Measurements from ENCODE around the gene SRRM4. TPM values are rescaled to one million over a fixed set of nuclear protein-coding genes. Genes with fewer than 3 reads are reported as not detected.
"Not testable (repeated sequence)": the region's sequence is repeated elsewhere in the genome, so short reads cannot be mapped to it uniquely, and the experiment has no call there.

The SRRM4 gene
- polyA plus RNA-seq, 12 donors: 0.12 to 1.2 (median 0.26) TPM; not detected in 1

- DNase-seq: not testable (repeated sequence)
These were observed 26.9 kb downstream of the SRRM4 start for GRCh38 chr12:119008273-119008672.

GRCh38 chr12:119008691-119009221, 27.4 kb downstream of the SRRM4 start:
- DNase-seq: peak; percentile 56

- no peak for DNase-seq
These were observed 29.9 kb downstream of the SRRM4 start for GRCh38 chr12:119011231-119011630.

GRCh38 chr12:119012179-119012578, 30.8 kb downstream of the SRRM4 start:
- no peak for DNase-seq

GRCh38 chr12:119013023-119013422, 31.7 kb downstream of the SRRM4 start:
- DNase-seq: no peak

GRCh38 chr12:119014368-119014767, 33.0 kb downstream of the SRRM4 start:
- no peak for DNase-seq

GRCh38 chr12:119016715-119017114, 35.4 kb downstream of the SRRM4 start:
- no peak for DNase-seq

GRCh38 chr12:119019166-119019565, 37.8 kb downstream of the SRRM4 start:
- no peak for DNase-seq

GRCh38 chr12:119020406-119021360, 39.3 kb downstream of the SRRM4 start:
- DNase-seq: no peak

GRCh38 chr12:119024356-119024755, 43.0 kb downstream of the SRRM4 start:
- DNase-seq: no peak

GRCh38 chr12:119025786-119026185, 44.4 kb downstream of the SRRM4 start:
- DNase-seq: no peak

GRCh38 chr12:119033332-119033731, 52.0 kb downstream of the SRRM4 start:
- not testable (repeated sequence) for DNase-seq

GRCh38 chr12:119036878-119037825, 55.8 kb downstream of the SRRM4 start:
- peak; percentile 7 for DNase-seq

GRCh38 chr12:119044094-119044493, 62.8 kb downstream of the SRRM4 start:
- no peak for DNase-seq

- no peak for DNase-seq
These were observed 66.3 kb downstream of the SRRM4 start for GRCh38 chr12:119047641-119048040.

- no peak for DNase-seq
These were observed 69.3 kb downstream of the SRRM4 start for GRCh38 chr12:119050663-119051062.

GRCh38 chr12:119051474-119051873, 70.1 kb downstream of the SRRM4 start:
- no peak for DNase-seq

- DNase-seq: no peak
These were observed 70.7 kb downstream of the SRRM4 start for GRCh38 chr12:119052001-119052400.

GRCh38 chr12:119055977-119056376, 74.6 kb downstream of the SRRM4 start:
- no peak for DNase-seq

- peak; percentile 56 for DNase-seq
These were observed 79.8 kb downstream of the SRRM4 start for GRCh38 chr12:119060847-119061796.

Data from muscle of arm (tissue), 12 donors.